B cell (primary cell): Measurements from ENCODE around the gene CDK5RAP3. TPM values are rescaled to one million over a fixed set of nuclear protein-coding genes. Genes with fewer than 3 reads are reported as not detected.

Experiments
- ATAC-seq: fragments of 200-7000 bp; cut with Tn5 transposase; one replicate; pipeline ENCODE4 v1.10.0; 2021; ENCODE audit warnings: low read depth, mild to moderate bottlenecking, moderate number of reproducible peaks, moderate library complexity
- CTCF ChIA-PET: fragments of 350-600 bp; sonication (Branson Sonifier 250); formaldehyde crosslinking; loops from one replicate; lab custom pipeline; 2021; ENCODE audit warnings: antibody characterized with exemption, inconsistent platforms; lab: Charles Lee
- POLR2A ChIA-PET: fragments of 350-600 bp; sonication (Branson Sonifier 250); formaldehyde crosslinking; loops from one replicate; lab custom pipeline; 2021; ENCODE audit warnings: antibody characterized with exemption; lab: Charles Lee
- DNase-seq: peaks from one replicate; pipeline ENCODE4 v3.0.0; 2013
- H2AFZ ChIP-seq: 2 replicates; pipeline ENCODE4 v1.6.1; 2012; ENCODE audit warnings: mild to moderate bottlenecking, low read depth, low read length; ENCODE audit not compliant: insufficient read depth, poor library complexity, severe bottlenecking
- H3K27ac ChIP-seq, 2 donors: 1 replicate in 1 of 2; 2 replicates in 1 of 2; pipeline ENCODE4 v1.5.1; 2012 to 2013; ENCODE audit warnings: low read length in 2 of 2, mild to moderate bottlenecking in 2 of 2, moderate library complexity in 1 of 2
- H3K27me3 ChIP-seq, 4 experiments: fragments of 200-600 bp in 1 of 4; sonication (generic) in 1 of 4; replicated peaks in 1 of 4; 1 replicate in 2 of 4; 2 replicates in 2 of 4; pipeline versions ENCODE4 v1.6.1 to v1.7.0; 2013 to 2016; ENCODE audit warnings: low read length in 3 of 4, mild to moderate bottlenecking in 2 of 4, mixed read lengths in 1 of 4, moderate library complexity in 1 of 4; ENCODE audit not compliant: insufficient read depth in 4 of 4, control insufficient read depth in 3 of 4; ENCODE audit errors: control extremely low read depth in 1 of 4
- H3K36me3 ChIP-seq, 2 experiments: replicated peaks in 1 of 2; 1 replicate in 1 of 2; 2 replicates in 1 of 2; pipeline versions ENCODE4 v1.6.1 to v1.7.1; 2013; ENCODE audit warnings: low read length in 1 of 2; ENCODE audit not compliant: insufficient read depth in 2 of 2, control insufficient read depth in 1 of 2; ENCODE audit errors: control extremely low read depth in 1 of 2, extremely low read depth in 1 of 2
- H3K4me1 ChIP-seq, 2 donors: fragments of 200-600 bp in 1 of 2; sonication (generic) in 1 of 2; 1 replicate in 1 of 2; 2 replicates in 1 of 2; pipeline versions ENCODE4 v1.5.1 to v1.6.1; 2013 to 2017; ENCODE audit warnings: low read length in 2 of 2; ENCODE audit not compliant: control insufficient read depth in 2 of 2, insufficient read depth in 2 of 2
- H3K4me2 ChIP-seq: replicated peaks from 2 replicates; pipeline ENCODE3; 2012; ENCODE audit warnings: mild to moderate bottlenecking, low read depth, low read length; ENCODE audit not compliant: poor library complexity, severe bottlenecking
- H3K4me3 ChIP-seq, 5 experiments: fragments of 200-600 bp in 1 of 5; sonication (generic) in 1 of 5; 1 replicate in 3 of 5; 2 replicates in 2 of 5; pipeline versions ENCODE4 v1.5.1 to v1.7.0; 2011 to 2016; ENCODE audit warnings: low read length in 4 of 5, mild to moderate bottlenecking in 4 of 5, low read depth in 2 of 5, control low read depth in 1 of 5, moderate library complexity in 1 of 5; ENCODE audit not compliant: insufficient read depth in 1 of 5; ENCODE audit errors: control extremely low read depth in 1 of 5, extremely low read depth in 1 of 5
- H3K79me2 ChIP-seq: fragments of 200-600 bp; sonication (generic); one replicate; pipeline ENCODE4 v1.6.0; 2016; ENCODE audit warnings: low read length; ENCODE audit not compliant: control insufficient read depth, insufficient read depth
- H3K9ac ChIP-seq: fragments of 200-600 bp; sonication (generic); 2 replicates; pipeline ENCODE4 v1.6.1; 2017; ENCODE audit warnings: mild to moderate bottlenecking, low read length, moderate library complexity
- H3K9me3 ChIP-seq, 3 donors: one replicate each; pipeline versions ENCODE4 v1.6.1 to v1.7.1; 2013; ENCODE audit warnings: low read length in 2 of 3; ENCODE audit not compliant: control insufficient read depth in 2 of 3, insufficient read depth in 1 of 3; ENCODE audit errors: control extremely low read depth in 1 of 3
- H4K20me1 ChIP-seq: 2 replicates; pipeline ENCODE4 v1.6.0; 2012; ENCODE audit warnings: mild to moderate bottlenecking, low read length; ENCODE audit not compliant: insufficient read depth, control insufficient read depth, poor library complexity, severe bottlenecking
- H3K27ac Mint-ChIP-seq: one replicate; pipeline ENCODE4 v1.8.0; 2021; ENCODE audit warnings: mixed read lengths
- H3K27me3 Mint-ChIP-seq: one replicate; pipeline ENCODE4 v1.8.0; 2021; ENCODE audit warnings: mixed read lengths
- H3K4me1 Mint-ChIP-seq: one replicate; pipeline ENCODE4 v1.8.0; 2021; ENCODE audit warnings: mixed read lengths
- H3K4me3 Mint-ChIP-seq: one replicate; pipeline ENCODE4 v1.8.0; 2021; ENCODE audit warnings: mixed read lengths
- H3K9me3 Mint-ChIP-seq: one replicate; pipeline ENCODE4 v1.8.0; 2022; ENCODE audit warnings: mixed read lengths; ENCODE audit not compliant: insufficient read depth
- CTCF ChIP-seq: fragments of 200-600 bp; IDR thresholded peaks from one replicate; pipeline ENCODE4 v1.8.0; 2022; ENCODE audit warnings: antibody characterized with exemption, mild to moderate bottlenecking
- EZH2 ChIP-seq: IDR thresholded peaks from 2 replicates; pipeline ENCODE4 v1.6.1; 2012; ENCODE audit warnings: borderline replicate concordance, low read depth, mild to moderate bottlenecking, moderate library complexity, low read length; ENCODE audit not compliant: insufficient read depth, poor library complexity, severe bottlenecking
- WGBS: methylation state at CpG from one replicate; pipeline ENCODE4 v1.1.5; 2013; ENCODE audit warnings: missing lambda C conversion rate; ENCODE audit not compliant: insufficient coverage; 5-methylcytosine and 5-hydroxymethylcytosine counted together
- intact Hi-C: fragments of 100-400 bp; cut with micrococcal nuclease; formaldehyde crosslinking; loops from one replicate; pipeline ENCODE4 v1.10.0; 2022
- polyA plus RNA-seq: library from polyadenylated mRNA; depleted of rRNA; stranded (reverse); fragments of >200 nt; gene quantifications from 2 replicates; pipeline ENCODE4 v1.2.3, GENCODE V29; 2012
- total RNA-seq, 2 donors: library from RNA; stranded (reverse); fragments of 120-200 nt in 1 of 2; gene quantifications; 1 replicate in 1 of 2; 2 replicates in 1 of 2; pipeline versions ENCODE4 v1.2.3 to v1.2.4, GENCODE V29; 2013 to 2022

Gene CDK5RAP3
- total and polyA plus RNA-seq, 2 donors (not counting 1 experiment from before 2014, with no cell fraction given): 417 to 728 TPM

- no peaks in the 10 kb centered on the region for H4K20me1 ChIP-seq
- no peak for TF ChIP-seq CTCF
- no peak for TF ChIP-seq EZH2
- H3K4me3 ChIP-seq: no peak overlapping the region
- peaks cover 0 to 6% (median under 1%) of the 10 kb centered on the region in 4 experiments for H3K27me3 ChIP-seq
- H3K27ac ChIP-seq: no peak overlapping the region
- no peak overlapping the region for H3K4me2 ChIP-seq
- 91% methylated on average over 17 of the region's 17 CpGs for whole genome bisulfite sequencing
- H3K79me2 ChIP-seq: no peaks in the 10 kb centered on the region
- H3K9me3 Mint-ChIP-seq: no peaks in the 10 kb centered on the region
- DNase-seq (no peak), ATAC-seq (no peak)
- H3K9ac ChIP-seq: no peak overlapping the region
- no peak overlapping the region for H3K27ac Mint-ChIP-seq
- ChIA-PET POLR2A (no interaction called here), CTCF (interaction anchor here (1.3 to 1.4 kb wide), 2 partner anchors 25 to 53 kb away, joined by 4 read pairs; no protein-coding TSS in a partner anchor)
- no peak overlapping the region for H3K4me3 Mint-ChIP-seq
- no peaks in the 10 kb centered on the region for H3K4me1 ChIP-seq
- H2AFZ ChIP-seq: no peak overlapping the region
- H3K27me3 Mint-ChIP-seq: peaks cover 17% of the 10 kb centered on the region
- intact Hi-C loops: no loop called here
- peaks cover 4% of the 10 kb centered on the region for H3K4me1 Mint-ChIP-seq
- no peaks in the 10 kb centered on the region for H3K36me3 ChIP-seq
- no peaks in the 10 kb centered on the region for H3K9me3 ChIP-seq
These were observed 32.7 kb downstream of the CDK5RAP3 start for GRCh38 chr17:48003417-48004151.

- H3K79me2 ChIP-seq: no peaks in the 10 kb centered on the region
- intact Hi-C loops: no loop called here
- no peak overlapping the region for H3K4me3 Mint-ChIP-seq
- H3K27ac ChIP-seq: no peak overlapping the region
- POLR2A ChIA-PET: no interaction called here
- no peaks in the 10 kb centered on the region for H4K20me1 ChIP-seq
- CTCF ChIA-PET: interaction anchor here (0.5 kb wide), 1 partner anchor 270 kb away, joined by 3 read pairs; no protein-coding TSS in a partner anchor
- peaks cover 20% of the 10 kb centered on the region for H3K27me3 Mint-ChIP-seq
- peaks cover 4% of the 10 kb centered on the region for H3K4me1 Mint-ChIP-seq
- no peak overlapping the region for H3K27ac Mint-ChIP-seq
- 83% methylated on average over 2 of the region's 3 CpGs for WGBS
- no peaks in the 10 kb centered on the region for H3K36me3 ChIP-seq
- H3K9me3 Mint-ChIP-seq: no peaks in the 10 kb centered on the region
- no peak for TF ChIP-seq CTCF
- no peak for TF ChIP-seq EZH2
- no peak overlapping the region for H3K4me2 ChIP-seq
- H3K4me3 ChIP-seq: no peak overlapping the region
- ATAC-seq (no peak), DNase-seq (no peak)
- H3K27me3 ChIP-seq: peaks cover 0 to 6% (median 4%) of the 10 kb centered on the region in 4 experiments
- no peaks in the 10 kb centered on the region for H3K4me1 ChIP-seq
- no peaks in the 10 kb centered on the region for H3K9me3 ChIP-seq
- H2AFZ ChIP-seq: no peak overlapping the region
- no peak overlapping the region for H3K9ac ChIP-seq
These were observed 34.1 kb downstream of the CDK5RAP3 start for GRCh38 chr17:48004983-48005382.
